NCI-H748 treated with DMSO at 0.1 percent for 48 hours (cell line): ENCODE measurements around the gene HS6ST1.

ENCODE experiments used
- DNase-seq: peaks from one replicate; lab custom pipeline; 2025; lab: John Stamatoyannopoulos, UW

HS6ST1 gene

DNA sequence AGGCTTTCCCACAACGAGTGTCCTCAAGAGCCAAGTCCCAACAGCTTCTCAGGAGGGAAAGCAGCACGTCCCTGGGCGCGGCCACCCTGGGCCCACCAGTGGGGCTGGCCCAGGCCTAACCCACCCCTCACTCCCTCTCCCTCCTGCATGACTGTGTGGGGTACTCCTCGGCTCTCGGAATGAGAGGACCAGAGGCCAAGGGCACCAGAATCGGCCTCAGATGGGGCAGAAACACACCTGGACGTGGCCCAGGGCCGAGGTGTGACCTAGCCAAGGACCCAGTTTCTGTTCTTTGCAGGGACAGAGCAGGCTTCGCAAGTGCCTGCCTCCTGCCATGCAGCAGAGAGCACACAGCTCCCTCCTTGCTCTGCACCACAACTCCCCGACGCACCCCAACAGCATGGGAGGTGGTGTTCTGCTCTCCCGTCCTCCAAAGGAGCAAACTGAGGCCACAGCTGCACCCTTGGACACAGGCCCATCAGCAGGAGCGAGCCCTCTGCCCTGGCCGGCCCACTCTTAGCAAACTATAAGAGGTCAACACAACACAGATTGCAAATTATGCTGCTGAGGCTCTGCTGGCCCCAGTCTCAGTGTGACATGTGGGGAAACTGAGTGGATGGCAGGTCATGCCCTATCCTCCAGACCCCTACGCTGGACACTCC is 19.7 kb downstream of the HS6ST1 start:
- no peak for DNase-seq

DNA sequence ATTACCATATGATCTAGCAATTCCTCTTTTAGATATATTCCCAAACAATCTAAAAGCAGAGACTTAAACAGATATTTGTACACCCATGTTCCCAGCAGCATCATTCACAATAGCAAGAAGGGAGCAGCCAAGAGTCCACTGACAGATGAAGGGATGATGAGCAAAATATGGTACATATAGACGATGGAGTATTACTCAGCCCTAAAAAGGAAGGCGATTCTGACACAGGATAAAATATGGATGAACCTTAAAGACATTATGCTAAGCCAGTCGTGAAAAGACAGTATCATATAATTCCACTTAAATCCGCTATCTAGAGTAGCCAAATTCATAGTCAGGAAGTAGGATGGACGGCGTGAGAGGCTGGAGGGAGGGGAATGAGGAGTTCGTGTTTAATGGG is 20.4 kb downstream of the HS6ST1 start:
- DNase-seq: no peak

DNA sequence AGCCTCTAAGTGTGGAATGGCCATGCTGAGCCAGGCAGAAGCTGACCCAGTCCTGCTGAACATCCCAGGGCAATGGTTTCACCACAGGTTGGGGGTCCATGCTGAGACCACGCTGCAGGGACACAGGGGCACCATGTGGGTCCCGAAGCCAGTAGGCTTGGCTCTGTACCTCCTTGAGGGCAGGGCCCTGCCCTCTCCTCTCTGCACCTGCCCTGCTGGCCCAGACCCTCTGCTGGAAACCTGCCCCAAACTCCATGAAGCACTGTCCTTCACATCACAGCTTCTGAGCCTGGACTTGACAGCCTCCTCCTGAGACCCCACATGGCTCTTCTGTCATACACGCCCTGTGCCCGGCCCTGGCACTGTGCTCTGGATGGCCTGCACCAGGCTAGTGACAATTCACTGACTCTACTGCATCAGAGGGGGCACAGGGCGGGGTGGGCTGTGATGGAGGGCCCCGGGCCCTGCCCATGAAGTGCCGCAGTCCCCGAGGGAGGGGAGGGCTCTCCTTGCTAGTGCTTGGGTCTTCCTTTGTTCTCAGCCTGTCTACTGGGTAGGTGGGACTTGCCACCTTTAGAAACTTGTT is 24.7 kb downstream of the HS6ST1 start:
- DNase-seq: no peak

DNA sequence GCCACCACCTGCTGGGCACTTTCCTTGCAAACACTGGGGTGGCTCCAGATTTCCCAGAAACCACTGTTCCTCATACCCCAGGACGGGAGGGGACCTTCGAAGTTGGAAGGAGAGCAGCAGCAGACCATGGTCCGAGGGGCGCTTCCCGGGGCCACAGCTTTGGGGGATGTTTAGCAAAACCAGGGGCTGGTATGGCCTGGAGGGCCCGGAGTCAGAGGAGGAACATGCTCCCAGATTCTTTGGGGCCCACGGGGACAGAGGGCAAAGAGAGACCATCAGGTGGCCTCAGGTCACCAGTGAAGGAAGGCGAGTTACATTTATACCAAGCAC is 25.3 kb downstream of the HS6ST1 start:
- DNase-seq: no peak

DNA sequence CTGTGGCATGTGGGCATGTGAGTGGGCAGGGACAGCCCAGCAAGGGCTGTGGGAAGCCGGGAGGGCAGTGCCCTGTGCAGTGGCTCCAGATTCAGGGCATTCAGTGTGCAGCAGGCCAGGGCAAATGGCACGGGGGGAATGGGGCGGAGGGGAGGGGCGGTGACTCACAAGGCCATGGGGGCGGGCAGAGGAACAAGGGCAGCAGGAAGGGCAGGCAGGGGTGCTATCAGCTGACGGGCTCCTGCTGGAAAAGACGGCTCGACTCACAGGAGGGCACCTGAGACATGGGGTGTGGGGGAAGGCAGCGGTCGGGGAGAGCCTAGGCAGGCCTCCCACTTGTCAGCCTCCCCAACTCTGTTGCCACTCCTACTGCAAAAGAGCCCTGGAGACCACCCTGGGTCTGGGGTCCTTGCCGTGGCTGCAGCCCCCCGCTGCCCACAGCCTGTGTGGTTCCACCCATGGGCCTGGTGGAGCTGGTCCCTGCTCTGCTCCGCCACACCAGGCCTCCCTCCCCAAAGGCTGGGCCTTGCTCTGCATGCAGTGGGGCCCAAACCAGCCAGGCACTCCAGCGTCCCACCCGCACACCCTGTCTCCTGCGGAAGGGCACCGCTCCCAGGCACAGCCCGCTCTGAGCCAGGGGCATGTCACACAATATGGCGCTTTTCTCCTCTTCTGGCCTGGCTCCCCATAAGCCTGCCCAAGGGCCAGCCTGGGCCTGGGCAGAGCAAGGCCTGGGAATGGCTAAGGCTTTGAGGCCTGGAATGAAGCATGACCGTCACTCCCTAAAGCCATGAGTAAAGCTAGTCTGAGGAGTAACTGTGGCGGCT is 25.9 kb downstream of the HS6ST1 start:
- no peak for DNase-seq

DNA sequence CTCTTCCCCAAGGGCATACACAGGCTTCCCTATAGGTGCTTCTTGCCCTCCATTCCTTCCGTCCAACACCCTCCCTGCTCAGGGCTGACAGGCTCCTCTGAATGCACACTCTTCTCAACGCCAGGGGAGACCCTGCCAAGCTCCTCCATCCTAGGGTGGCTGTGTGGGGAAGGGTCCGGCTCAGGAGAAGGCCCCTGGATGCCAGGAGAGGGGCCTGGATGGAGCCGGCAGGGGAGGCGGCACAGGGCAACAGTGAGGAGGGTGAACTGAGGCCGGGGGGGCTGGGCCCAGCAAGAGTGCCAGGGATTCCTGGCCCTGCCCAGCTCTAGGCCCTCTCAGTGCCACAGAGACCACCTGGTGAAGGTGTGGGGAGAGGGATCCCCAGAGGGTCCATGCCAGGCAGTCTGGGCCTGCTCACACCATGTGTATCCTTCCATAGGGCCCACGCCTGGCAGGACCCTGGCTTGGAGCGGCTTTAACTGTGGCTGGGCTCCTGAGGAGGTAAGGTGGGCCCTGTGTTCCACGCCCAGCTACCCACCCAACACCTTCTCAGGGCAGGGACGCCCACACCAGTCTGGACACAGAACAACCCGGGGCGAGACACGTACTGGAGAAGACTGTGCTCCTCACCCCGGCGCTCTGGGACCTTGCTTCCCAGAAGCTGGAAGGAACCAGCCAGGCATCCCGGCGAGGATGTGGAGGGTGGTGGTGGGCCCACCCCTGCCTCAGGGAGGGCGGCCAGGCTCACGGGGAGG is 26.6 kb downstream of the HS6ST1 start:
- no peak for DNase-seq

DNA sequence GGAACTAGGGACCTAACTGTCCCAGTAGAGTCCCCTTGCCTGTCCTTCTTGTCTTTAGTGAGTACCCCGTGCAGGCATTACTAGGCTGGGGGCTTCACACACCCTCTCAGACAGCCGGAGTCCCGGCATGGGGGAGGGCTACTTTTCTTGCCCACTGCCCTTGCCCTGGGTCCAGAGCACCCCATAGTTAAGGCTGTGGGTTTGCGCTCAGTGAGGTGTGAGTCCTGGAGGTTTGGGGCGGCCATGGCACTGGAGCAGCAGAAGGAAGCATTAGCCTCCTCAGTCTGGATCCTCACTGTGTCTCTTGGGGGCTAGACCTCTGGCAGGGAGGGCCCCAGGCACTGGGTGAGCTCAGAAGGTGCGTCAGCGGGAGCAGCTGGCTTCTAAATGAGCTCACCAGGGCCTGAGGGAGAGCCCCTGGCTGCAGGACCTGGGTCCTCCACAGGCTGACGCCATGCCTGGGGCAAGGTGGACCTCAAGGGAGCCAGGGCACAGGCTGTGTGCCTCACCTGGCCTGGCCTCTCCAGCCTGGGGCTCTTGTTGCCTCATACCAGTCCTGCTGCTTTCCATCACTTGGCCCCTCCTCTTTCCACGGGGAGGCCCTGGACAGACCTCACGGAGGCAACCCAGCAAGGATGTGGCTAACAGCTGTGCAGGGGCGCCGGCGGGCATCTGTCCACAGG is 27.4 kb downstream of the HS6ST1 start:
- no peak for DNase-seq

DNA sequence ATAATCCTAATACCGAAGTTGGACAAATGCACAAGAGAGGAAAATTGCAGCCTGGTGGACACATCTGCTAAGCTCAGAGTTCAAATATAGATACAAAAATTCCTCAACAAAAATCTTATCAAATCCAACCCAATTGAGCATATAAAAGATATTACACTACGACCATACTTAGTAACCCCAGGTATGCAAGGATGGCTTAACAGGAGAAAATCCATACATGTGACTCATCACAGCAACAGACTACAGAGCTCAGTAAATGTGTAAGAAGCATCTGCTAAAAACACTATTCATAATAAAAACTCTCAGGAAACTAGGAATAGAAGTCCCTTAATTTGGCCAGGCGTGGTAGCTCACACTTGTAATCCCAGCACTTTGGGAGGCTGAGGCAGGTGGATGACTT is 28.3 kb downstream of the HS6ST1 start:
- no peak for DNase-seq

DNA sequence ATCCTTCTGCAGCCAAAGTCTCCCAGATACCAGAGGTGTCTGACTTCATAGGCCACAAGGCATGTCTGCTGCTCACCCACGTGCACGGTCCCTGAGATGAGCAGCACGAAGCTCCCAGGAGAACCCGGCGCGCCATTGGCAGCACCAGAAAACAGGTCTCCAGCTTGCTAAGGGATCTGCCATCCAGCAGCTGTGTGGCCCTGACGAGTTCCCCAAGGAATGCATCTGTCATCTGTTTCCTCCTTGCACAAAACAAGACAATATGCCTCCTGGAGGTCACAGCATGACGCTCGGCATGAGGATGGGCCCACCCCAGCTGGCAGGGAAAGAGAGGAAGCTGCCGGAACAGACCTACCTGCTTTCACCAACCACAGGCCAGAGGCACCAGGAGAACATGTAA is 29.2 kb downstream of the HS6ST1 start:
- no peak for DNase-seq

DNA sequence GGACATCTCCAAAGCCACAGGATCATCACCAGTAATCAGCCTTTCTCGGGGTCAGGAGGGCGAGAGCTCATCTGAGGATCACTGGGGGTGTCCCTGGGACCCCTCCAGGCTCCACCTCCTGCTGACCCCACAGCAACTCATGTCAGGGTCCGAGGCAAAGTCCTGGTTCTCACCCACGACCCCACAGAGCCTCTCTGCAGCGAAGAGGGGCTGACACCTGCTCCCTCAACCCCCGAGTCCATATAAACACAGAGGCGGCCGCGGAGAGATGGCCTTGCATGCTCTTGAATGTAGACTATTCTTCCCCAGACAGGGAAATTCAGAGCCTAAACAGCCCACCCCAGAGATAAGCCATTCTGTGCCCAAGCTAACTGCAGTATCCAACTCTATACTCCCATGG is 29.9 kb downstream of the HS6ST1 start:
- no peak for DNase-seq

DNA sequence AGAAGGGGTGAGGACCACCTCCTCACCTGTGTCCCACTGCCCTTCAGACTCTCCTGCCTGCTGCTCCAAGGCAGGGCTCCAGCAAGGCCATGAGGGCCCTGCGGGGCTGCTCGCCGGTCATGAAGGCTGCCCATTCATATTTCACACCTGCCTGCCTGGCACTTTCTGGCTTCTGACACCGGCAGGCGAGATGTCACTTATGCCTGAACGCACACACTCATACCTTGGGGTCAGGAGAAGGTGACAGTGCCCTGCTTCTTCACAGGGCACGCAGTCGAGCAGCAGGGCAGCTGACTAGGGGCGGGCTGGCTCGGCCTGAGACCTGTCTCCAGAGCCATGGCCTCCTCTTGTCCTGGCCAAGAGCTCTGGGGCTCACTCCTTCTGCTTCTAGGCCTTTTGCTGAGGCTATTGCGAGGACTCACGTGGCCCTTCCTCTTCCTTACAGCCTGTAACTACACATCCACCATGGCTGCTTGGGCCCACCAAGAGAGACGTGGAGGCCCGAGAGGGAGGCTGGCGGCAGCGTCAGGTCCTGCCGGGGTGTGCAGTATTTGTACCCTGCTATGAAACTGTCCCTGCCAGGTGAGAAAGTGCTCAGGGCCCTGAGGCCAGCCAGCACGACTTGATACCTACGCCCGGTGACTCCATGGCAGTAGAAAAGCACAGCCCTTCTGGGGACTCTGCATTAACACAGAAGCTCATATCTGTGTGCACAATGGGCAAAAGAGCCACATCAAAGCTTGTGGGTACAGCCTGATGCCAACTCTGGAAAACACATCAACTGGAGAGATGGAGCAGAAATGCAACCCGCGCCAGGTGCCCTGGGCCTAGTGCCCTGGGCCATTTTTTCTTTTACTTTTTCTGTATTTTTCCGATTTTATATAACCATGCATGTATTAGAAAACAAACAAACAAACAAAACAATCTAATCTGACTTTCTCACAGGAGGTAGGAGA is 30.6 kb downstream of the HS6ST1 start:
- no peak for DNase-seq

DNA sequence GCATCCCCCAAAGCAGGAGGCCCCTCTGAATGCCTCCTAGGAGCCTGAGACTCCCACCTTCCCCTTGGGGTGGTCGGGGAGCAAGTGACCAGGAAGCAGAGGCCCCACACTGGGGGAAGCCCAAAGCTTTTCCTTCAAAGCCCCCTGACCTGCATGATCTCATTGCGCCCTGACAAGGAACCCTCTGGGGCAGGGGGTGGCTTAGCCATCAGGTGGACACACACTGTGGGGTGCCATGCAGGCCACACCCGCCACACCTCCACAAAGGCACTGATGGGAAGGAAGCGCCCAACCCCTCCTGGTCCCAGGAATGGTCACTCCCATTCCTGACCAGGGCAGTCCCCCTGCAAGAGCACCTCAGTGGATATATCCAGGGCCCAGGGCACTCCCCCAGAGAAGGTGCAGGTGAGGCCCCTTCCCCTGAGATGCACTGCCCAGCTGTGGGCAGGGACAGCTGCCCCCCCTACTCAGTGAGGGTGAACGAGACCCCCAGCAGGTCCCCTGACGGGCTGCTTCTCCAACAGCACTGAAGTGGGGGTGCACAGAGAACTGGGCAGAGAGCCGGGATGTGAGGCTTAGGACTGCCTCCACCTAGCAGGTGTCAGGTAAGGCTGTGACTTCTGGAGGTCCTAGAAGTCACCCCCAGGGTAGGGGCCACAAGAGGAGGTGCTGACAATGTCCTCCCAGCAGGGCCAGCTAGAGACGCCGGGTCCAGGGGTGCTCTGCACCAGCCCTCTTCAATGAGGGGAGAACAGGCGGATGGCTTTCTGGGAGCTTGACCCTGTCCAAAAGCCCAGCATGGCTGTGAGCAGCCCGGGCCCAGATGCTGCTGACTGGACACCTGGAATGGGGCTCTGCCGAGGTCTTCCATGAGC is 31.5 kb downstream of the HS6ST1 start:
- DNase-seq: no peak

DNA sequence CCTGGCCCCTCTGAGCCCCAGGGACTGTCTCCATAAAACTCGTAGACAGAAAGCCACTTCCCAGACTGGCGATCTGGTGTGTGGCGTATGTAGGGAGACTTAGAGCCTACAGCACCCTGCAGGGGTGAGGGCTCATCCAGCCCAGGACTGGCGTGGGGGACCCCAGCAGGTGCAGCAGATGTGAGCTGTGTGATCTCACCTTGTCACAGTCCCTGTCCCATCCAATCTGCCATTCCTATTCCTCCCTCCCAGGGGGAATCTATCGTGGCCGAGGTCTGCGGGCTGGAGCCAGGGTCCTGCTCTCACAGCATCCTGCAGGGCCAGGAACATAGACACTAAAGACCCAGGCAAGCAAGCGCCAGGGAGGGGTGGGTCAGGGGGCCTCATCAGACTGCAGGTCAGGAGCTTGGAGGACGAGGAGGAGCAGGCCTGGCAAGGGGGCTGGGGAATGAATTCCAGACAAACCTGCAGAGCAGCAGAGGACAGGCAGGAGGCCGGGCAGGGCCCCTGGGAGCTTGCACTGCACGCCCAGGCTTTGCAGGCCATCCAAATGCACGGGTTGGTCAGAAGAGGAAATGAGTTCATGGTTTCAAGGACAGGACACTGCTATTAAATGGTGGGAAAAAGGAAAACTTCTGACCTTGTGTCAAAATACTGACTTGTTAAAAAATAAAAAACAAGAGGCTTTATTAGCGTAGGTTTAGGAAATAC is 32.5 kb downstream of the HS6ST1 start:
- no peak for DNase-seq

DNA sequence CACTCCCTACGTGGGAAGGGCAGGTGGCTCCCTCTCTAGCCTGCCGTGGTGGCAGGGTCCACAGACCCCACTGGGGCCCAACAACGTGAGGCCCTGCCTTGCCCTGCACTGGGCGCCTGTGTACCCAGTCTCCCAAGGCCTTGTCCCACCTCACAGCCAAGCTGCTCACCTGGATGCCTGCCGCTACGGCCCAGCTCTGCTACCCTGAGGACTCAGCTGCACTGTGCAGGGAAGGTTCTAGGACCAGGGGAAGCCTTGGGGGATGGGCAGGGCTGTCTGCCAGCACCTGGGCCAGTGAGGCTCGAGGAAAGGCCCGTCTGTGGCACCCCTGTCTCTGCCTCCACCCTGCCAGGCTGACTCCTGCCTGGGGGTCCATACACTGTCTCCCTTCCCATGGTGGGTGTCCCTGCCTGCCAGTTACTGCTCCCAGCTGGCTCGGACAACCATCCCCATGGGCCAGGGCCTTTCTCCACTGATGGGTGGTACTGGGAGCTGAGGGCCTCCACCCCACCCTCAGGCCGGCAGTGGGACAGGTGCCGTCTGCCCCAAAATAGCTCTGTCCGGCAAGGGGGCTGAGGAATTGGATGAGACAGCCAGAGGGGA is 33.2 kb downstream of the HS6ST1 start:
- DNase-seq: no peak

DNA sequence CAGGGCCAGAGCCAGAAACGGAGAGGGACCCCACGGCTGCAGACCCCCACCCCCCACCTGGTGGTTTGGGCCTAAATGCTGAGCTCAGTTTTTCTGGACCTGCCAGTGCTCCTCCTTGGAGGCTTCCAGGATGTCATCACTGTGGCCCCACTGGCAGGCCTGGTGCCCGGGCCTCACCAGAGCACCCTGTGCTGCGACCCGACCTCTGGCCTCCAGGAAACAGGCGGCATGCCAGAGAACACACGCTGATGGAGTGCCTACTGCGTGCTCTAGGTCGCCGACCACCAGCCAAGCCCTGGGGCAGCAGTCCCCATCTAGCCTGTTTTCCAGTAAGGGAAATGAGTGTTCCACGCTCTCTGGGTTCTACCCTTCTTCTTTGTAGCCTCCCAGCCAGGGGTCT is 33.8 kb downstream of the HS6ST1 start:
- no peak for DNase-seq

DNA sequence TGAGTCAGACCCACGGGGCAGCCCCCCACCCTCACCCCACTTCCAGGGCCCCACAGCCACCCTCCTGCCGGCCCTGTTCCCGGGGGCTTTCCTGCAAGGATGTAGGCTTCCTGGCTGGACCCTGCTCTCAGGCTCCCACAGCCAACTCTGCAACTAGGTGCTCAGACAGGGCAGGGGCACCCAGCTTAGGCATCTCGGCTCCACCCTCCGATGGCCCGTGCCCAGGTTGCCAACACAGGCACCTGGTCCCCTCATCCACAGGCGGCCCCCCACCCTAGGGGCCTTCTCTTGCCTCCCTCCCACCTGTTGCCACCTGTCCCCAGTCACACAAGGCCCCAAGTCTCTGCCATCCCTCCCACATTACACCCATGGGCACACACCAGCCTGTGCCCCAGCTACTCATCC is 34.6 kb downstream of the HS6ST1 start:
- no peak for DNase-seq

DNA sequence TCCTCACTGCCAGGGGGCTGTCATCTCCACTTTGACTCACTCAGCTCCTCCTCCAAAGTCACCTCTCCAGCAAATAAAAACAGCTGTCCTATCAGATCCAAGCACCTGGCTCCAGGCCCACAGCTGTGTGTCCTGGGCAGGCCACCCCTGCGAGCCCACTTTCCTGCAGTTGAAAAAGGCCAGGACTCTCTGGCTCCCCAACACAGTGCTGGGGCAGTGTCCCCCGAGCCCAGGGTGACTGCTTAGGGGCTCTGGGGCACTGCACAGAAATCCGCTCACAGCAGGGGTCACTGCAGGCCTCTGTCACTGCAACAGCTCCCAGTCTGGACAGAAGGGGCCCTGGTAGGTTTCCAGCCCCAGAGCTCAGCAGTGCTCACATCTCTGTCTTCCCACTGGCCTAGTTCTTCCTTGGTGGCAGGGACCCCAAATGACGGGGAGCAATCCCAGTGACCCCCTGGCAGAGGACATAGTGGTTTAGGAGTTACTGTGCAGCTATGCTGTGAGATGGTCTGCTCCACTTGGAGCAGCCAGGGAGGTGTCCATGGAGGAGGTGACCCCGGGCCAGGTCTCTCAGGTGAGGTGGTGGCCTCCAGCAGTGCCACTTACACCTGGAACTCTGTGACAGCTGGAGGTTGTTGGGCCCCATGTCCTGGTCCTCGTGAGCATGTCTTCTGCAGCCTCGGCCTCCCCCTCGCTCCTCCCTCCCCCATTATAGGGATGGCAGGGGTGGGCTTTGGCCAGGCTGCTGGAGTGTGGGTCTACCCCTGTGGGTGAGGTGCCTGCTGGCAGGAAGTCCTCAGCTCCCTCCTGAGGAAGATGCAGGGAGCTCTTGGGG is 35.5 kb downstream of the HS6ST1 start:
- no peak for DNase-seq
